Neutrophil (primary cell): ENCODE data around the gene GATD1.
"Not testable (repeated sequence)": the region's sequence is repeated elsewhere in the genome, so short reads cannot be mapped to it uniquely, and the experiment has no call there.

Experiments
- H3K27ac ChIP-seq: fragments of 200-600 bp; sonication (generic); 2 replicates; pipeline ENCODE4 v1.5.1; 2016; ENCODE audit warnings: mild to moderate bottlenecking, moderate library complexity
- H3K27me3 ChIP-seq: fragments of 200-600 bp; sonication (generic); 2 replicates; pipeline ENCODE4 v1.6.0; 2016; ENCODE audit warnings: mild to moderate bottlenecking
- H3K36me3 ChIP-seq: fragments of 200-600 bp; sonication (generic); 2 replicates; pipeline ENCODE4 v1.5.1; 2017
- H3K4me1 ChIP-seq, 2 experiments: fragments of 200-600 bp in 1 of 2; sonication (generic) in 1 of 2; 1 replicate in 1 of 2; 2 replicates in 1 of 2; pipeline versions ENCODE4 v1.5.1 to v1.6.1; 2013 to 2016; ENCODE audit warnings: low read depth in 1 of 2, low read length in 1 of 2, mild to moderate bottlenecking in 1 of 2, moderate library complexity in 1 of 2; ENCODE audit not compliant: control insufficient read depth in 1 of 2, insufficient read depth in 1 of 2
- H3K4me3 ChIP-seq, 2 experiments: fragments of 200-600 bp in 1 of 2; sonication (generic) in 1 of 2; 1 replicate in 1 of 2; 2 replicates in 1 of 2; pipeline ENCODE4 v1.5.1; 2013 to 2016; ENCODE audit warnings: low read depth in 1 of 2, low read length in 1 of 2, mild to moderate bottlenecking in 1 of 2, moderate library complexity in 1 of 2
- H3K9me3 ChIP-seq: fragments of 200-600 bp; sonication (generic); 2 replicates; pipeline ENCODE4 v1.5.1; 2016
- CTCF ChIP-seq: fragments of 200-600 bp; sonication (generic); IDR thresholded peaks from 2 replicates; pipeline ENCODE4 v1.5.1; 2016; ENCODE audit warnings: antibody characterized with exemption

Gene GATD1

GRCh38 chr11:746289-747157 is 30.8 kb downstream of the GATD1 start:
- H3K4me3 ChIP-seq = peak overlapping the region; percentile 99 to 100
- peaks cover 11% of the 10 kb centered on the region for H3K36me3 ChIP-seq
- no peaks in the 10 kb centered on the region for H3K27me3 ChIP-seq
- TF ChIP-seq CTCF = no peak
- no peaks in the 10 kb centered on the region for H3K9me3 ChIP-seq
- peaks cover 50 to 56% of the 10 kb centered on the region in 2 experiments for H3K4me1 ChIP-seq
- H3K27ac ChIP-seq = peak overlapping the region; percentile 98

- peak overlapping the region; percentile 98 for H3K27ac ChIP-seq
- no peaks in the 10 kb centered on the region for H3K27me3 ChIP-seq
- no peak overlapping the region for H3K4me3 ChIP-seq
- H3K36me3 ChIP-seq = peaks cover under 1% of the 10 kb centered on the region
- H3K4me1 ChIP-seq = peaks cover 39 to 45% of the 10 kb centered on the region in 2 experiments
- no peak for TF ChIP-seq CTCF
- no peaks in the 10 kb centered on the region for H3K9me3 ChIP-seq
Observed at GRCh38 chr11:745428-745827, 31.9 kb downstream of the GATD1 start.

GRCh38 chr11:742571-743201 is 34.6 kb downstream of the GATD1 start:
- H3K4me3 ChIP-seq = no peak overlapping the region
- no peak for TF ChIP-seq CTCF
- peaks cover 31 to 37% of the 10 kb centered on the region in 2 experiments for H3K4me1 ChIP-seq
- no peak overlapping the region for H3K27ac ChIP-seq
- H3K9me3 ChIP-seq = no peaks in the 10 kb centered on the region
- H3K36me3 ChIP-seq = no peaks in the 10 kb centered on the region
- H3K27me3 ChIP-seq = no peaks in the 10 kb centered on the region

GRCh38 chr11:742156-742546 is 35.1 kb downstream of the GATD1 start:
- TF ChIP-seq CTCF = no peak
- no peaks in the 10 kb centered on the region for H3K27me3 ChIP-seq
- no peaks in the 10 kb centered on the region for H3K9me3 ChIP-seq
- H3K4me1 ChIP-seq = peaks cover 36 to 43% of the 10 kb centered on the region in 2 experiments
- H3K36me3 ChIP-seq = no peaks in the 10 kb centered on the region
- H3K27ac ChIP-seq = no peak overlapping the region
- H3K4me3 ChIP-seq = no peak overlapping the region

- not testable (repeated sequence) for H3K9me3 ChIP-seq, H3K27me3 ChIP-seq, H3K36me3 ChIP-seq
- H3K27ac ChIP-seq = peak overlapping the region; percentile 83
- peak overlapping the region; percentile 52 to 53 for H3K4me3 ChIP-seq
- H3K4me1 ChIP-seq = peaks cover 17 to 18% of the 10 kb centered on the region in 2 experiments
Observed at GRCh38 chr11:737899-738298, 39.4 kb downstream of the GATD1 start.

GRCh38 chr11:737366-737765 is 39.9 kb downstream of the GATD1 start:
- Histone ChIP-seq H3K9me3 (no peaks in the 10 kb centered on the region), H3K27ac (peak overlapping the region; percentile 83), H3K4me3 (peak overlapping the region; percentile 52 to 53)

GRCh38 chr11:734541-734940 is 42.7 kb downstream of the GATD1 start:
- H3K4me3 ChIP-seq, H3K36me3 ChIP-seq, H3K9me3 ChIP-seq, H3K27me3 ChIP-seq, H3K27ac ChIP-seq: not testable (repeated sequence)
- H3K4me1 ChIP-seq = peaks cover 29 to 31% of the 10 kb centered on the region in 2 experiments

More at GRCh38 chr11:737366-737765, 39.9 kb downstream of the GATD1 start:
- Histone ChIP-seq H3K4me1 (peaks cover 17 to 18% of the 10 kb centered on the region in 2 experiments), H3K36me3 (no peaks in the 10 kb centered on the region), H3K27me3 (no peaks in the 10 kb centered on the region)
- no peak for TF ChIP-seq CTCF
